GM18951 (cell line): Measurements from ENCODE around the gene ACR.

Source experiments
- POLR2A ChIP-seq: IDR thresholded peaks from 4 replicates; pipeline ENCODE4 v1.6.1; 2011; ENCODE audit warnings: mild to moderate bottlenecking; ENCODE audit not compliant: insufficient read length, insufficient read depth; ENCODE audit errors: extremely low read depth
- in situ Hi-C: fragments of 300-500 bp; cut with MboI; formaldehyde crosslinking; loops from one replicate; pipeline ENCODE4 v1.12.0; 2022; ENCODE audit warnings: low sequenced_read_pairs, mixed read lengths, inconsistent platforms; ENCODE audit not compliant: unreplicated experiment

ACR gene

GRCh38 chr22:50716290-50717024 lies 21.5 kb upstream of the ACR start:
- no peak for TF ChIP-seq POLR2A
- in situ Hi-C loops = no loop called here

DNA sequence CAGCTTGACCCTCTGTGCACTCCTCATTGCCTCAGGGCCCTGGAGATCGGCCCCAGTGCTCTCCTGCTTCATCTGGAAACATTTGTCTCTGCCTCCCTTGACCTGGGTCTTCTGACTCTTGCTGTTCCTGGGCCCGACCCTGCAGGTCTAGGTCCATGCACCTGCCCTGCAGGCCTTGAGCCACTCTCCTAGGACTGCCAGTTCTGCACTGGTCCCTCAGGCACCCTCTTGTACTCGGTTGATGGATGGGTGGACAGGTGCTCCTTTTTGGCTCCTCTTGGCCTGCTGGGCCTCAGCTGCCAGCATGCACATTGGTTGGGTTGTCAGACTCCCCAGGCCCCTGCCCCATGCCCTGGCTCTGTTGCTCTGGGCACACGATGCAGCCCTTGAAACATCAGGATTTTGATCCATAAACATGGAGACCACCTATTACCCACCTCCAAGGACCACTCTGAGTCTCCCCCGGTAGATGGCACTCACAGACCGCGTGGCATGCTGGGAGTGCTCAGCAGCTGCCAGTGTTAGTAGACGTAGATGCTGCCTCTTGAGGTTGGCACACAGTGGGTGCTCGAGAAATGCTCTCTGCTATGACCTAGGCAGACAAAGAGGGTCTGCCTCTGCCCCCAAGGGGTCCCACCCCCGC lies 20.2 kb upstream of the ACR start:
- in situ Hi-C loops = no loop called here
- no peak for TF ChIP-seq POLR2A

DNA sequence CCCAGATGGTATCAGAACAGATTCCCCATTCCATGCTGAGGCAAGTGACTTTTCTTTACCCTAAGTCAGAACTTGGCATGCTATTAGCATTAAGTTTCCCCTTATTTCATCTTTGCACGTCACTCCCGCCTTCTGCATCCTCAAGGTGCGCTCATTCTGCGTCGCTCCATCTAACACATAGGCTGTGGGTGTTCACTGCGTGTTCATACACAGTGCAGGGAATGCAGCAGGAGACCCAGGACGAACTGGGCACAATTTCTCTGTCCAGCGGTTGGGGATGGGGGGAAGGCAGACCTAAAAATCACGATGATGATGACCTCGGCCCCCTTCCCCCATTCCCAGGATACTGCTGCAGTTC lies 19.7 kb upstream of the ACR start:
- in situ Hi-C loops = no loop called here
- TF ChIP-seq POLR2A = no peak

- in situ Hi-C loops = no loop called here
- TF ChIP-seq POLR2A = no peak
These were observed 18.1 kb upstream of the ACR start for GRCh38 chr22:50719814-50720300.

DNA sequence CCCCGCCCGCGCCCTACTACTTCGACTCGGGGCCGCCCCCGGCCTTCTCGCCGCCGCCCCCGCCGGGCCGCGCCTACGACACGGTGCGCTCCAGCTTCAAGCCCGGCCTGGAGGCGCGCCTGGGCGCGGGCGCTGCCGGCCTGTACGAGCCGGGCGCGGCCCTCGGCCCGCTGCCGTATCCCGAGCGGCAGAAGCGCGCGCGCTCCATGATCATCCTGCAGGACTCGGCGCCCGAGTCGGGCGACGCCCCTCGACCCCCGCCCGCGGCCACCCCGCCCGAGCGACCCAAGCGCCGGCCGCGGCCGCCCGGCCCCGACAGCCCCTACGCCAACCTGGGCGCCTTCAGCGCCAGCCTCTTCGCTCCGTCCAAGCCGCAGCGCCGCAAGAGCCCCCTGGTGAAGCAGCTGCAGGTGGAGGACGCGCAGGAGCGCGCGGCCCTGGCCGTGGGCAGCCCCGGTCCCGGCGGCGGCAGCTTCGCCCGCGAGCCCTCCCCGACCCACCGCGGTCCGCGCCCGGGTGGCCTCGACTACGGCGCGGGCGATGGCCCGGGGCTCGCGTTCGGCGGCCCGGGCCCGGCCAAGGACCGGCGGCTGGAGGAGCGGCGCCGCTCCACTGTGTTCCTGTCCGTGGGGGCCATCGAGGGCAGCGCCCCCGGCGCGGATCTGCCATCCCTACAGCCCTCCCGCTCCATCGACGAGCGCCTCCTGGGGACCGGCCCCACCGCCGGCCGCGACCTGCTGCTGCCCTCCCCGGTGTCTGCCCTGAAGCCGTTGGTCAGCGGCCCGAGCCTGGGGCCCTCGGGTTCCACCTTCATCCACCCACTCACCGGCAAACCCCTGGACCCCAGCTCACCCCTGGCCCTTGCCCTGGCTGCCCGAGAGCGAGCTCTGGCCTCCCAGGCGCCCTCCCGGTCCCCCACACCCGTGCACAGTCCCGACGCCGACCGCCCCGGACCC lies 17.4 kb upstream of the ACR start:
- in situ Hi-C loops = no loop called here
- no peak for TF ChIP-seq POLR2A

DNA sequence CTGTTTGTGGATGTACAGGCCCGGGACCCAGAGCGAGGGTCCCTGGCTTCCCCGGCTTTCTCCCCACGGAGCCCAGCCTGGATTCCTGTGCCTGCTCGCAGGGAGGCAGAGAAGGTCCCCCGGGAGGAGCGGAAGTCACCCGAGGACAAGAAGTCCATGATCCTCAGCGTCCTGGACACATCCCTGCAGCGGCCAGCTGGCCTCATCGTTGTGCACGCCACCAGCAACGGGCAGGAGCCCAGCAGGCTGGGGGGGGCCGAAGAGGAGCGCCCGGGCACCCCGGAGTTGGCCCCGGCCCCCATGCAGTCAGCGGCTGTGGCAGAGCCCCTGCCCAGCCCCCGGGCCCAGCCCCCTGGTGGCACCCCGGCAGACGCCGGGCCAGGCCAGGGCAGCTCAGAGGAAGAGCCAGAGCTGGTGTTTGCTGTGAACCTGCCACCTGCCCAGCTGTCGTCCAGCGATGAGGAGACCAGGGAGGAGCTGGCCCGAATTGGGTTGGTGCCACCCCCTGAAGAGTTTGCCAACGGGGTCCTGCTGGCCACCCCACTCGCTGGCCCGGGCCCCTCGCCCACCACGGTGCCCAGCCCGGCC lies 16.7 kb upstream of the ACR start:
- TF ChIP-seq POLR2A = no peak
- in situ Hi-C loops = no loop called here

- in situ Hi-C loops = no loop called here
- TF ChIP-seq POLR2A = no peak
These were observed 15.8 kb upstream of the ACR start for GRCh38 chr22:50722048-50722701.

DNA sequence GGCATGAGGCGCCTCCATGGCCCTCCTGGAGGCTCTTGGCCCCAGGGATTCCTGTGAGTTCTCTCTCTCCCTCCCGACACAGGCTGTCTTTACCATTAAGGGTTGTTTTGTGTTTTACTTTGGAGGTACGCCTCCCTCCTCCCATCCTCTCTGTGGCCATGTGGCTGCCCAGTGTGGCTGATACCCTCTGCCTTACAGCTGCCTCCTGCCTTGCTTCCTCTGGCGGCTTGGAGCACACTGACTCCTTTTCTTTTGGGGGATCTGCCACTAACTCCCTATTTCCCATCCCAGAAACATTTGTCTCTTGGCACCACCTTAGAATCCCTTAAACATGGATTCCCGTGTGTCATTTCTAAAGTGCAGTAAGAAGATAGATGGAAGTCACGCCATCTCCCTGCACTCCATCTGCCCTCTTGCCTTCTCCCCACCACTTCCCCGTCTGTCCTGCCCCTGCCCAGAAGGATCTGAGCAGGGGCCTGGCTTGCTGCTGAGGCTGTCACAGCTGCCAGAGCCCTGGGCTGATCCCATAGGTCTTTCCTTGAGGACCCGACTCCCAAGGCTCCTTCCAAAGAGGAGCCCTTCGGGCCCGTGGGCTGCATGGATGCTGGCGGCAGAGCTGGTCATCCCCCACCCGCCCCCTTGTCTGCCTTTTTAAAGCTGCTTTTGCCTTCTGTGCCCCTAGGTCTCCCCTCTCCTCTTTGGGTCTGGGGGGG lies 15.1 kb upstream of the ACR start:
- no peak for TF ChIP-seq POLR2A
- in situ Hi-C loops = no loop called here

GRCh38 chr22:50723991-50724390 lies 14.0 kb upstream of the ACR start:
- in situ Hi-C loops = no loop called here
- TF ChIP-seq POLR2A = no peak

GRCh38 chr22:50724616-50725015 lies 13.4 kb upstream of the ACR start:
- in situ Hi-C loops = no loop called here

DNA sequence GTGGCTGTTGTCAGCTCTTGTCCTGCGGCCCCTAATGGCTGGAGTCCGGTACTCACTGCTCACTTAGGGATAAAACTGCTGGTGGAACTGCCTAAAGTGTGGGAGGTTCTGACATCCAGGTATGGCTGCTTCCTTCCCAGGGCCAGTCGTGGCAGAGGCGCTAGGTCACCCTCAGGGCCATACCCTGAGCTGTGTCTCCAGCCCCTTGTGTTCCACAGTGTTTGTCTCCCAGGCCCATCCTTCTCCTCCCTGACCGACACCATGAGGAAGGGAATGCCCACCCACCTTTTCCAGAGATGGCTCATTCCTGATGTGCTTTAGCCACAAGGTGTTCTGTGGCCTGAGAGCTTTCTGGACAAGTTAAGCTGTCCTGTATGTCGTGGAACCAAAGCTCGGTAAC lies 12.4 kb upstream of the ACR start:
- in situ Hi-C loops = no loop called here
- no peak for TF ChIP-seq POLR2A

More at GRCh38 chr22:50724616-50725015, 13.4 kb upstream of the ACR start:
- TF ChIP-seq POLR2A = no peak

DNA sequence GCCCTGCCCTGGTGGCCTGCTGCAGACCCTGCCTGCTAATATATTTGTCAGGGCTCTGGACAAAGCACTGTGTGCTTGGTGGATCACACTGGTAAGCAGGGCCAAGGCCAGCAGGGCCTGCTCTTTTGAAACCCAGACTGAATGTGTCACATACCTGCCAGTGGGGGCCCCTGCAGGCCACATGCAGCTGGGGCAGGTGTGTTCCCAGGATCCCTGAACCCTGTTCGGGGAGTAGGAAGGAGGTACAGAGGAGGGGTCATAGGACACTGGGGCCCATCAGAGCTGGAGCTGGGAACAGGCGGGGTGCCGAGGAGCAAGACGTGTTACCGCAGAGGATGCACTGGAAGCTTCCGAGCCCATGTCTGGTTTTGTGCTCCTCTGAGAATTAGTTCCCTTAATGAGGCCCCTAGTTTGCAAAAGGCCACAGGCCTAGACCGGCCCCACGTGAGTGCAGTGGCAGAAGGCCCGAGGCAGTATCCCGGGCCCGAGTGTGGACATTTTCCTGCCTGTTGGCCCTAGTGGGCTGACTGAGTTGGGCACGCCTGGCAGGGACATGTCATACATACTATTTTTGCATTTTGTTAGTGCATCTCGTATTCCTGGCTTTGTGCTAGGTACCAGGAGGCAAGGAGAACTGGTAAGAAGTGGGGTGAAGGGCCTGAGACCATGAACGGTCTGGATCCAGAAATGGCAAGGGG lies 11.2 kb upstream of the ACR start:
- TF ChIP-seq POLR2A = no peak
- in situ Hi-C loops = no loop called here
